Activated CD4-positive, CD25-positive, alpha-beta regulatory T cell (primary cell): ENCODE data around the gene LAMTOR1.
"Not testable (repeated sequence)": the region's sequence is repeated elsewhere in the genome, so short reads cannot be mapped to it uniquely, and the experiment has no call there.

Source experiments
- DNase-seq, 4 experiments: peaks; one replicate each; lab custom pipeline; 2025; lab: John Stamatoyannopoulos, UW

The LAMTOR1 gene

DNA sequence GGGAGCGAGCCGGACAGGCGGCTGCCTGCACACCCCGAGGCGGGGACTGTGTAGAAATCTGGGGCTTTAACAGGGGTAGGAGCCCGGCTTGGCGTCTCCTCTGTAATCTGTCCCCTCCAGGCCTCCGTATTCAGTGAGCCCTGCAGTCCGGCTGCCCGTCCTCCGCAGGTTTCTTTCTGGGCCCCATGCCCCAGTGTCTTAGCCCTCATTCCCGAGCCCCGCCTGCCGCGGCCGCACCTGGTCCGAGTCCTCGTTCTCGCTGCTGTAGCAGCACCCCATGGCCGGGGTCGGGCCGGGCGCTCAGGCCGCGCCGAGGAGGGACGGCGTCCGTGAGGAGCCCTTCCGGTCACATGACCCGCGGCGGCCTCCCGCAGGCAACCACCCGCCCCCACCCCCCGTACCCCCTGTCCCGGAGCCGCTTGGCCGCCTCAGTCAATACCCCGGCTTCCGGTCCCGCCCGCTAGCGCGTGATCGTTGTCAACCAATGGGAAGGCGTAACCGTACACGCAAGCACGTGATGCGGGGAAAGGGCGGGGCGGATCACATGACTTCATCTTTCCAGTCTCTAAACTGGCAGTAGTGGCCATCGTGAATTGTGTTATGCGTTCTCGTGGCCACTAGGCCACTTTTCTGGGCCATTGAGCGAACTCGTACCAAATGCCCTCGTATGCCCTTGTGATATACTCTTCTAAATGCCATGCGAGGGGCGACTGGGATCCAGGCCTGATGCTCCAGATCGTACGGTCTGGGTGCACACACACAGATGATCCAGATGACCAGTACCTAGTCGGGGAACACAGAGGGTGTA is at the start of gene LAMTOR1:
Gene LAMTOR1 (minus strand): TSS at position 352 of the 808 bp plus-strand sequence. CDS start 73 bp downstream, at position 279.
- DNase-seq: peak; percentile 93 to 98 (median 96)

GRCh38 chr11:72150882-72151281 is 47.8 kb upstream of the LAMTOR1 start:
- no peak for DNase-seq

- no peak for DNase-seq
These were observed 43.5 kb upstream of the LAMTOR1 start for GRCh38 chr11:72146625-72147024.

DNA sequence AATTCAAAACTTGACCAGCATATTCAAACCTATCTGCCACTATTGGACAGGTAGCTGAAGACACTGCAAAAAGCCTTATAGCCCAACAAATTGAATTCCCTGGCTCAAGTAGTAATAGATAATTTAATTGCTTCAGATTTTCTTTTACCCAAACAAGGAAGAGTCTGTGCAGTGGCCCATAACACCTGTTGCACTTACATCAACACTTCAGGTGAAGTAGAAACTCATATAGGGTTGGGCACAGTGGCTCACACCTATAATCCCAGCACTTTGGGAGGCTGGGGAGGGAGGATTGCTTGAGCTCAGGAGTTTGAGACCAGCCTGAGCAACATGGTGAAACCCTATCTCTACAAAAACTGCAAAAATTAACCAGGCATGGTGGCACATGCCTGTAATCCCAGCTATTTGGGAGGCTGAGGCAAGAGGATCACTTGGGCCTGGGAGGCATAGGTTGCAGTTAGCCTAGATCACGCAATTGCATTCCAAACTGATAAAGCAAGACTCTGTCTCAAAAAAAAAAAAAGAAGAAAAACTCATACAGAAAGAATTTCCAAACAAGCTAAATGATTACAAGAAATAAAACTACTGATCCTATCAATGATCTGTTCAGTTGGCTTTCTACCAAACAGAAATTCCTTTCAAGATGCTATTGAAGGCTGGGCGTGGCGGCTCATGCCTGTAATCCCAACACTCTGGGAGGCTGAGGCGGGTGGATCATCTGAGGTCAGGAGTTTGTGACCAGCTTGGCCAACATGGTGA is 41.9 kb upstream of the LAMTOR1 start:
- DNase-seq: no peak

GRCh38 chr11:72142543-72142942 is 39.4 kb upstream of the LAMTOR1 start:
- not testable (repeated sequence) for DNase-seq

DNA sequence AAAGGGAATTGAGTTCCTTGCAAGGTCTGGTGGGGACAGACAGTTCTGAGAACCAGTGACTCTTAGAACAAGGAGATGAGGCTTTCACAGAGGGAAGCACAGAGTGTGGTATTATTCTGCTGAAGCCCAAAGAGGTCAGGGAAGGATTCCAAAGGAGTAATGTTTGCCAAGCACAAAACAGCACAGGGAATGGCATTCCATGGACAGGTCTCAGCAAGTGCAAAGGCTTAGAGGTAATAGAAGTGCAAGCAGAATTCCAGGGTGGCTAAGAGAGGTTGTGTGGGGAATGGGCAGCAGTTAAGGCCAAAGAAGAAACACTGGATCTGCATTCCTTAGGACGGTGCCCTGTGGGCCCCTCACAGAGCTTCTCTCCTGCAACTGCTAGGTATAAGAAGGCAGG is 39.0 kb upstream of the LAMTOR1 start:
- DNase-seq: not testable (repeated sequence)

- DNase-seq: no peak
These were observed 38.0 kb upstream of the LAMTOR1 start for GRCh38 chr11:72141066-72141465.

DNA sequence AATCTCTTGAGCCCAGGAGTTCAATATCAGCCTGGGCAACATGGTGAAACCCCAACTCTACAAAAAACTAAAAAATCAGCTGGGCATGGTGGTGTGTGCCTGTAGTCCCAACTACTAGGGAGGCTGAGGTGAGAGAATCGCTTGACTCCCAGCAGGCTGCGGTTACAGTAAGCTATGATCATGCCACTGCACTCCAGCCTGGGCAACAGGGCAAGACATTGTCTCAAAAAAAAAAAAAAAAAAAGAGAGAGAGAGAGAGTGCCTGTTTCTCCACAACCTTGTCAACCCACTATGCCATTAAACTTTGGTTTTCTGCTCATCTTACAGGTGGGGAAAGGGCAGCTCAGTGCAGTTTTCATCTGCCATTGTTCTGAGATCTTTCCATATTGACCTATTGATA is 37.6 kb upstream of the LAMTOR1 start:
- DNase-seq: no peak

DNA sequence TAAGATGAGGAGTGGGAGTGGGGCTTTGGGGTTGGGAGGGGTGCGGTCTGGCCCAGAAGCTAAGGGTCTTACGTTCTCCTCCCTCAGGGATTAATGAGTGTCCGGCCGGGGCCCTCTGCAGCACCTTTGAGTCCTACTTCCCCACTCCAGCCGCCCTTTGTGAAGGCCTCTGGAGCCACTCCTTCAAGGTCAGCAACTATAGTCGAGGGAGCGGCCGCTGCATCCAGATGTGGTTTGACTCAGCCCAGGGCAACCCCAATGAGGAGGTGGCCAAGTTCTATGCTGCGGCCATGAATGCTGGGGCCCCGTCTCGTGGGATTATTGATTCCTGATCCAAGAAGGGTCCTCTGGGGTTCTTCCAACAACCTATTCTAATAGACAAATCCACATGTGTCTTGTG is 36.4 kb upstream of the LAMTOR1 start:
- no peak for DNase-seq

GRCh38 chr11:72138821-72139390 is 35.8 kb upstream of the LAMTOR1 start:
- DNase-seq: no peak

DNA sequence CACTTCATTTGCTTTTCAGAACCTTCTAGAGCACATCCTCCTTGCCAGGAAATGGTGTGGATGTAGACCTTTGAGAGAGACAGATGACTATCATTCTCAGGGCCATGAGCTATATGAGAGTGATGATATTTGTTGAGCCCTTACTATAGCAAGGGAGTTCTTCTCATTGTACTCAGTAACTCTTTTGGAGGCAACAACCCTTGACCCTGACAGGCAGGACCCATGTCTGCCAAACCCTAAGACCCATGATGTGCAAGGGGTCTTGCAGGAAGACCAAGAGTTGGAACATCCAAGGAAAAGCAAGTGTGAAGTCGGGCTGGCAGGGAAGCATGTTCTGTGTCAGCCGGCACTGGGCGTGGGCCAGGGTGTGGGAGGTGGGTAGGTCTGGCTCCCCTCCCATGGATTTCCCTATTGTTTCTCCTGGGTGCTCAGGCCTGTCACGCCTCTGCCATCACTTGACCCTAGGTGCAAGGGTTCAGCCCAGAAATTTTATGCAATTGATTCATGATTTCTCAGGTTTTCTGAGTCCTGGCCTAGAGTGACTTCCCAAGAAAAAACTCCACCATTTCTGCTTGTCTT is 33.7 kb upstream of the LAMTOR1 start:
- no peak for DNase-seq

GRCh38 chr11:72135891-72136683 is 33.0 kb upstream of the LAMTOR1 start:
- DNase-seq: no peak

- DNase-seq: not testable (repeated sequence)
These were observed 32.4 kb upstream of the LAMTOR1 start, which contains the start of gene FOLR3 for GRCh38 chr11:72135473-72135872. Gene FOLR3 (plus strand): TSS chr11:72135725. CDS start chr11:72135953, 228 bp downstream.

DNA sequence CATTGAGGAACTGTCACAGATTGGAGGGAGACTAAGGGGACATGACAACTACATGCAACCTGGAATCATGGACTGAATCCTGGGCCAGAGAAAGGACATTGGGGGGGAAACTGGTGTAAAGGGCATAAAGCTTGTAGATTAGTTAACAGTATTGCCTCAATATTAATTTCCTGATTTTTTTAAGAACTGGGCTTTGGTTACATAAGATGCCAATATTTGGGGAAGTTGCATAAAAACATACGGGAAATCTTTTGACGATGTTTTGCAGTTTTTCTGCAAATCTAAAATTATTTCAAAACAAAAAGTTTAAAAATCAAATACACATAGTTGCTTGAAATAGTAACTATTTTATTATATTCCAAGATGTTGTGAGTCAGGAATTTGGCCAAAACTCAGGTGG is 29.5 kb upstream of the LAMTOR1 start:
- DNase-seq: no peak

DNA sequence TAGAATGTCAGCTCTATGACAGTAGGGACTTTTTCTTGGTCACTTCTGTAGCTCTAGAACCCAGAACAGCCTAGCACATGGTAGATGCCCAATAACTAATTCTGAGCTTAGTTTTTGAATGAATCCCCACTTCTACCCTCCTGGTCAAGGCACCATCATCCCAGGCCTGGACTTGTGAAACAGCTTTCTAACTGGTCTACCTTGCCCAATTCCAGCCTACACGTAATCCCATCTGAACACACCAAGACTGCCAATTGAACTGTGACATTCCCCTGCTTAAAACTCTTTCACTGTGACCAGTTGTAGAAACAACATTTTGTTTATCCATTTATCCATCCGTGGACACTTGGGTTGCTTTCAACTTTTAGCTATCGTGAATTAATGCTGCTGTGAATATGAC is 26.3 kb upstream of the LAMTOR1 start:
- DNase-seq: no peak

DNA sequence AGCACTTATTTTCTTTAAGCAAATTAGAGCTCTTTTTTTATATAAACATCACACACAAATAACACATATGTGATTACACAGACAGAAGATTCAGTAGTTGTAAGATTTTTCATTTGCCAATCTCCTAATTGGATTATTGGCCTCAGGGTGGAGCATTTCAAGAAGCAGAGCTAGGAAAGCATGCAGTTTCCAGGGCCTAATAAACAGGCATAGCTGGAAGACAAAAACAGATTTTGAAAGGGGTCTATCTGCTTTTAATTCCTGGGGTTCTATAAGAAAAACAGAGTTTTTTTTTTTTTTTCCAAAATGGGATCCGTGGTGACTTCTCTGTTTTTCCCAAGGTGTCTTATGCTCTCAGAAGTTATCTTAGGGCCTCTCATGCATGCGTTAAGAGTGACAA is 24.8 kb upstream of the LAMTOR1 start:
- no peak for DNase-seq

GRCh38 chr11:72125956-72126355 is 22.9 kb upstream of the LAMTOR1 start:
- no peak for DNase-seq

- DNase-seq: no peak
These were observed 20.9 kb upstream of the LAMTOR1 start for GRCh38 chr11:72124046-72124445.

DNA sequence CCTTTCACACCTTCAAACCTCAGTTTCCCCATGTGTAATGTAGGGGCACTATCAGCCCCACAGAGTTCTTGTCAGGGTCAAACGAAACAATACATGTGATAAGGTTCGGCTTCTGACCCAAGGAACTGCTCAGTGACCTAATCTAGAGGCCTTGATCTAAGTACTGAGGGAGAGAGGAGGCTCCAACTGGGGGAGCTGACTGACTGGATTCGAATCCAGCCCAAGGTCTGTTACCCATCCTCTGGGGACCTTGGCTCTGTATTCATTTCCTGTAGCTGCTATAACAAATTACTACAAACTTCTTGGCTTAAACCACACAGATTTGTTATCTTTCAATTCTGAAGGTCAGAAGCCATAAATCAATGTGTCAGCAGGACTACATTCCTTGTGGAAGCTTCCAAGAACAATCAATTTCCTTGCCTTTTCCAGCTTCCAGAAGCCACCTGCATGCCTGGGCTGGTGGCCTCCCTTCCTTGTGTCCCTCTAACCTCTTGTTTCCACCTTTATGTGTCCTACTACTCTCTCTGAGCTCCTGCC is 20.1 kb upstream of the LAMTOR1 start:
- no peak for DNase-seq

DNA sequence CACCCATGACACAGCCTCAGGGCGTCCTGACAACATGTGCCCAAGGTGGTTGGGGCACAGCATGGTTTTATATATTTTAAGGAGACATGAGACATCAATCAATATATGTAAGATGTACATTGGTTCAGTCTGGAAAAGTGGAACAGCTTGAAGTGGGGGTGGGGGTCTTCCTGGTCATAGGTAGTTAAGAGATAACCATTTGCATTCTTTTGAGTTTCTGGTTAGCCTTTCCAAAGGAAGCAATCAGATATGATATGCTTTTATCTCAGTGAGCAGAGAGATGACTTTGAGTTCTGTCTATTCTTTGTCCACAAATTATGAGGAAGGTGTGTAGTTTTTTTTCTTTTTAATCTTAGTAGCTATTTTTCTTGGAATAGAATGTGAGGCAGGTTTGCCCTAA is 19.5 kb upstream of the LAMTOR1 start:
- no peak for DNase-seq

DNA sequence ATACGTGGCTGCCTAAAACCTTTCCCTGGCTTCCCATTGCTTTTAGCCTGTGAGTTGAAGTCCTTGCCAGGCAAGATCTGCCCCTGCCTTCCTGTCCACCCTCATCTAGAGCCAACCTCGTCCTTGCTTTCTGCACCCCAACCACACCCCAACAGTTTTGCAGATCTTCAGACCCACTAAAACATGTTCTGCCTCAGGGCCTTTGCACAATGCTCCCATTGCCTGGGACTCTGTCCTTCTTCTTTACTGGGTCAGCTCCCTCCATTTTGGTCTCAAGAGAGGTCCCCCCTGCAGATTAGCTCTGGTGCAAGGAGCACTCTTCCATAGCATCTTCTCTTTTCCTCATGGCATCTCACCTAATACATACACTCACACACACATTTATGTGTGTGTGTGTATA is 17.8 kb upstream of the LAMTOR1 start:
- no peak for DNase-seq
